Osteocyte (in vitro differentiated cells): ENCODE results near the gene NR2C2. TPM values are rescaled to one million over a fixed set of nuclear protein-coding genes. Genes with fewer than 3 reads are reported as not detected.

Experiments used
- DNase-seq: peaks from one replicate; pipeline ENCODE4 v3.0.0; 2021; ENCODE audit warnings: mixed read lengths; ENCODE audit not compliant: unreplicated experiment; ENCODE audit errors: extremely low spot score
- H3K27ac Mint-ChIP-seq: one replicate; pipeline ENCODE4 v1.8.0; 2021; ENCODE audit warnings: mild to moderate bottlenecking, mixed read lengths; ENCODE audit not compliant: unreplicated experiment
- H3K27me3 Mint-ChIP-seq: one replicate; pipeline ENCODE4 v1.8.0; 2021; ENCODE audit warnings: mixed read lengths; ENCODE audit not compliant: unreplicated experiment
- H3K36me3 Mint-ChIP-seq: one replicate; pipeline ENCODE4 v1.8.0; 2021; ENCODE audit warnings: mixed read lengths; ENCODE audit not compliant: unreplicated experiment
- H3K4me1 Mint-ChIP-seq: one replicate; pipeline ENCODE4 v1.8.0; 2021; ENCODE audit warnings: mixed read lengths; ENCODE audit not compliant: unreplicated experiment
- H3K4me3 Mint-ChIP-seq: one replicate; pipeline ENCODE4 v1.8.0; 2021; ENCODE audit warnings: mild to moderate bottlenecking, moderate library complexity, mixed read lengths; ENCODE audit not compliant: unreplicated experiment
- H3K9me3 Mint-ChIP-seq: one replicate; pipeline ENCODE4 v1.8.0; 2021; ENCODE audit warnings: mixed read lengths; ENCODE audit not compliant: unreplicated experiment
- total RNA-seq: library from RNA; stranded (reverse); gene quantifications from 2 replicates; pipeline ENCODE4 v1.2.1, GENCODE V29; 2021
- TF ChIP-seq, protein P1 (sequence below): fragments of 200-600 bp; sonication (generic); IDR thresholded peaks from 2 replicates; pipeline ENCODE4 v1.5.0; 2021; ENCODE audit warnings: antibody characterized with exemption, mild to moderate bottlenecking, moderate library complexity

NR2C2 gene
- total RNA-seq, 1 donor from 2014 or later, result 48.3 TPM

DNA sequence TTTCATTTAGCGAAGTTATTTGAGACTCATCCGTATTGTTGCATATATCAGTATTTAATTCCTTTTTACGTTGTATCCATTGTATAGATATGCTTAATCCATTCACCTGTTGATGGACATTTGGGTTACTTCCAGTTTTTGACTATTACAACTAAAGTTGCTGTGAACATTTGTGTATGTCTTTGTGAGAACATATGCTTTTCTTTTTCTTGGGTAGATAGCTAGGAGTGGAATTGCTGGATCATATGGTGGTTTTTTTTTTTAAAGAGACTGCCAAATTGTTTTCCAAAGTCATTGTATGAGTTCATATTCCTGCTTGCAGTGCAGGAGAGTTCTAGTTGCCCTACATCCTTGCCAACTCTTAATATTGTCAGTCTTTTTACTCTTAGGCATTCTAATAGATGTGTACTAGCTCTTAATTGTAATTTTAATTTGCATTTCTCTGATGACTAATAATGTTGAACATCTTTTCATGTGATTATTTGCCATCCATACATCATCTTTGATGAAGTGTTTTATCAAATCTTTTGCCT, 37.3 kb downstream of the NR2C2 start:
- H3K27ac Mint-ChIP-seq, result no peak overlapping the region
- DNase-seq, result no peak
- H3K27me3 Mint-ChIP-seq, result no peaks in the 10 kb centered on the region
- peaks cover 12% of the 10 kb centered on the region for H3K9me3 Mint-ChIP-seq
- TF ChIP-seq, protein P1, sequence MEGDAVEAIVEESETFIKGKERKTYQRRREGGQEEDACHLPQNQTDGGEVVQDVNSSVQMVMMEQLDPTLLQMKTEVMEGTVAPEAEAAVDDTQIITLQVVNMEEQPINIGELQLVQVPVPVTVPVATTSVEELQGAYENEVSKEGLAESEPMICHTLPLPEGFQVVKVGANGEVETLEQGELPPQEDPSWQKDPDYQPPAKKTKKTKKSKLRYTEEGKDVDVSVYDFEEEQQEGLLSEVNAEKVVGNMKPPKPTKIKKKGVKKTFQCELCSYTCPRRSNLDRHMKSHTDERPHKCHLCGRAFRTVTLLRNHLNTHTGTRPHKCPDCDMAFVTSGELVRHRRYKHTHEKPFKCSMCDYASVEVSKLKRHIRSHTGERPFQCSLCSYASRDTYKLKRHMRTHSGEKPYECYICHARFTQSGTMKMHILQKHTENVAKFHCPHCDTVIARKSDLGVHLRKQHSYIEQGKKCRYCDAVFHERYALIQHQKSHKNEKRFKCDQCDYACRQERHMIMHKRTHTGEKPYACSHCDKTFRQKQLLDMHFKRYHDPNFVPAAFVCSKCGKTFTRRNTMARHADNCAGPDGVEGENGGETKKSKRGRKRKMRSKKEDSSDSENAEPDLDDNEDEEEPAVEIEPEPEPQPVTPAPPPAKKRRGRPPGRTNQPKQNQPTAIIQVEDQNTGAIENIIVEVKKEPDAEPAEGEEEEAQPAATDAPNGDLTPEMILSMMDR, result no peak
- peaks cover 7% of the 10 kb centered on the region for H3K4me1 Mint-ChIP-seq
- peaks cover 9% of the 10 kb centered on the region for H3K36me3 Mint-ChIP-seq
- no peak overlapping the region for H3K4me3 Mint-ChIP-seq

DNA sequence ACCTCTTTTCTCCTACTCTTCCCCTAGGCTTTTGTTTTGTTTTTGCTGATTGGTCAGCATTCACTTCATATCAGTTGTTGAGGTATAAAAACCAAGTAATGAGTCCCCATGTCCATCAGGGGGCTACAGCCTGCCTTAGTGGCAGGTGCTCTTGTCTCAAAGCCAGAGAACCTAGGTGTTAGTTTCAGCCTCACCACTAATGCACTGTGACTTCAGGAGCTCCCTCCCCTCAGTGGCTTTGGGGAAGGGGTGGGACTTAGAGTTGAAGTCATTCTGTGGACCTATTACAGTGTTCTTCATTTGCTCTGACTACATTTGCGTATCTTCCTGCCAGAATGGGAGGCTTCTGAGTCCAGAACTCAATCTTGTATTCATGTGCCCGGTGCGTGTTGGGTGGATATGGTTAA, 41.6 kb downstream of the NR2C2 start:
- Mint-ChIP-seq H3K36me3 (peaks cover 7% of the 10 kb centered on the region), H3K9me3 (peaks cover 12% of the 10 kb centered on the region), H3K27ac (no peak overlapping the region)

DNA sequence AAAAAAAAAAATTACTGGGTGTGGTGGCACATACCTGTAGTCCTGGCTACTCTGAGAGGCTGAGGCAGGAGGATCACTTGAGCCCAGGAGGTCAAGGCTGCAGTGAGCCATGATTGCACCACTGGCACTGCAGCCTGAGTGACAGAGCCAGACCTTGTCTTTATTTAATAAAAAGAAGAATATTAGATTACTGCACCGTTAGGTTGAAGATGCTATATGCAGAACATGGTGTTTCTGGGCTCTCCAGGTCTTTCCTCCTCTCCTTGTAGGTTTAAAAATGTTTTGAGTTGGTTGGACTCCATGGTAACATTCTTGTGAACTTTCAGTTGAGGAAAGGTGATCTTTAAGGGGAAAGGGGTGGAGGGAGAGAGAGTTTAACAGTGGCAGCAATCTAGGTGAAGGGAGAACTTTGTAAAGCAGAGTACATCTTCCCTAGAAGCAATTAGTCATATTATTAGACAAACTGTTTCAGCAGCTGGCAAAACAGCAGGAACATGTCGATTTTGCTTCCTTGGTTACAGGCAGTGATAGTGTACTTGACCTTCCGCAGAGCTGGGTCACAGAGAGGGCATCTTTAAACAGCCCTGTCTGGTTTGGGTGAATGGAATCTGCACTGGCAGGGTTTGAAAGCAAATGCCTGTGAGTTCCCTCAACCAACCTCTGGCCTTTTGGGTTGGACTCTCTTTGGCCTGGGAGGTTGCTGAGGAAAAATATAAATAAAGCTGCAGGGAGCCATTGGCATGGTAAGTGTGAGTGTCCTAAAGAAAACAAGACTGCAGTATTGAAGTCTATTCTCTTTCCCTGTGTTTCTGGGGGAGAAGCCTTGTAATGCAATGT, 42.8 kb downstream of the NR2C2 start:
- H3K9me3 Mint-ChIP-seq, result peaks cover 1% of the 10 kb centered on the region
- H3K27me3 Mint-ChIP-seq, result no peaks in the 10 kb centered on the region
- TF ChIP-seq, protein P1, result no peak
- H3K4me3 Mint-ChIP-seq, result no peak overlapping the region
- no peaks in the 10 kb centered on the region for H3K36me3 Mint-ChIP-seq
- H3K4me1 Mint-ChIP-seq, result peaks cover 25% of the 10 kb centered on the region
- DNase-seq, result no peak
- peak overlapping the region; percentile 60 for H3K27ac Mint-ChIP-seq

More for the DNA sequence above, 41.6 kb downstream of the NR2C2 start:
- DNase-seq, result no peak
- no peak overlapping the region for H3K4me3 Mint-ChIP-seq
- H3K4me1 Mint-ChIP-seq, result peaks cover 25% of the 10 kb centered on the region
- no peaks in the 10 kb centered on the region for H3K27me3 Mint-ChIP-seq
- TF ChIP-seq, protein P1, result no peak

DNA sequence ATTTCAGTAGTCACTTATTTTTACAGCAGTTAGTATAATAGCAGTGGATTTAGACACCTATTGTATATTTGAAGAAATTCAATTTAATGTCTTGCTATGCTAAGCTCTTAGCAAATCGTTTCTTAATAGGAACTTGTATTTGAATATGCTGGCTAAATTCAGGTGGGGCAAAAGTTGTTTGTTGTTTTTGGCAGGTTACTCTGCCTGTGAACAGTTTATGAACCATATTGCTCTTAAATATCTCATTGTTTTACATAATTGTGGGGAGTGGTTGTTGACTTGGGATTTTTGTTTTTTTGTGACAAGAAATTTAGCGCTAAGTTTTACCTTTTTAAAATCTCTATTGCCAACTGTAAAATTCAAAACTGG, 43.4 kb downstream of the NR2C2 start:
- Mint-ChIP-seq H3K4me3 (no peak overlapping the region), H3K27ac (peak overlapping the region; percentile 60), H3K36me3 (no peaks in the 10 kb centered on the region), H3K27me3 (no peaks in the 10 kb centered on the region), H3K9me3 (no peaks in the 10 kb centered on the region), H3K4me1 (peaks cover 25% of the 10 kb centered on the region)
- TF ChIP-seq, protein P1, result no peak
- DNase-seq, result no peak

DNA sequence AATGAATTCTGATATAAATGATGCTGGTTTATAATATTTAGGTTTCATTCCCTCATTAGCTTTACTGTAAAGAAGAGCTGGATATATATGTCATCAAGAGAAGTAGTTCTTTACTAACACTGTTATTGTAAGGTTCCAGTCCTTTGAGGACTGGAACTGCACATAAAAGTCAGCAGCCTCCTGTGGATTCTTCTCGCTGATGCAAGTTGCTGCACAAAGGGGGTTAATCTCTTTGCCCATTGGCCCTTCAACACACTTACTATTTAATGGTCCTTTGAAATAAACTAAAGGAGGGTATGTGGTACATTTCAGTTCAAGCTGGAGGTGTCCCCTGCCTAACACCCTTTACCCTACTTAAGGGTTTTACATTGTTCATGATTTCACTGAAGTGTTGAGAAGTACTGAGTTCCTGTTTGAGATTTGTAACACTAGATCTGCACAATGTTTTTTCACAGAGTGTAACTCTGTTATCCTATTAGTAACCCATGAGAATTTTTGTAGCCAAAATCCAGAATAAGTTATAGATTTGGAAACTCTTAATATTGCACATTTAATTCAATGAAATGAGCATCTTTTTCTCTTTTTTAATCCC, 43.9 kb downstream of the NR2C2 start:
- H3K27ac Mint-ChIP-seq, result peak overlapping the region; percentile 34
- no peaks in the 10 kb centered on the region for H3K36me3 Mint-ChIP-seq
- H3K4me3 Mint-ChIP-seq, result no peak overlapping the region
- H3K4me1 Mint-ChIP-seq, result peaks cover 25% of the 10 kb centered on the region
- H3K27me3 Mint-ChIP-seq, result no peaks in the 10 kb centered on the region
- H3K9me3 Mint-ChIP-seq, result no peaks in the 10 kb centered on the region
- TF ChIP-seq, protein P1, result no peak
- DNase-seq, result no peak
